GM12875 (cell line): ENCODE results near the gene PTBP1.

ENCODE experiments used
- H3K4me3 ChIP-seq: one replicate; pipeline ENCODE4 v1.5.1; 2011; ENCODE audit warnings: low read depth, low read length, control low read depth
- CTCF ChIP-seq: IDR thresholded peaks from 2 replicates; pipeline ENCODE4 v1.5.1; 2011; ENCODE audit warnings: low read depth, mild to moderate bottlenecking, control low read depth, inconsistent platforms, low read length, moderate library complexity, borderline replicate concordance; ENCODE audit not compliant: insufficient read depth

Gene PTBP1

GRCh38 chr19:861141-861755, 64.0 kb downstream of the PTBP1 start:
- H3K4me3 ChIP-seq, result no peak overlapping the region

More at GRCh38 chr19:861141-861755, 64.0 kb downstream of the PTBP1 start:
- TF ChIP-seq CTCF, result no peak
